ENCODE data around the gene SLC16A9. TPM values are rescaled to one million over a fixed set of nuclear protein-coding genes. Genes with fewer than 3 reads are reported as not detected.

SLC16A9 gene
- polyA plus RNA-seq, 1 of the 3 experiments (the other 2 are of a cell fraction), result 4.7 TPM

GRCh38 chr10:59618666-59619065 lies 91.0 kb downstream of the SLC16A9 start:
- DNase-seq, result no peak
- POLR2A ChIA-PET, result no interaction called here
- TF ChIP-seq GABPA (IDR thresholded peaks at IDR 0.05; ENCODE audit: low read depth), result no peak
- no peak for TF ChIP-seq EP300 (IDR thresholded peaks at IDR 0.05; ENCODE audit: borderline replicate concordance in 1 of 2, low read depth in 1 of 2, low read length in 1 of 2)
- no peak for TF ChIP-seq CTCF (IDR thresholded peaks at IDR 0.05)
- TF ChIP-seq RFX5 (IDR thresholded peaks at IDR 0.05; ENCODE audit: low read length), result no peak
- TF ChIP-seq GATA2 (CRISPR knock-in tag; IDR thresholded peaks at IDR 0.05), result no peak
- TF ChIP-seq FOXM1 (IDR thresholded peaks at IDR 0.05; ENCODE audit: low read depth), result no peak
- TF ChIP-seq TCF12 (IDR thresholded peaks at IDR 0.05), result no peak
- TF ChIP-seq ZBTB33 (IDR thresholded peaks at IDR 0.05; ENCODE audit: borderline replicate concordance, low read depth), result no peak
- no peak for TF ChIP-seq FOSL2 (IDR thresholded peaks at IDR 0.05; ENCODE audit: borderline replicate concordance, low read depth)
- TF ChIP-seq PBX3 (IDR thresholded peaks at IDR 0.05), result no peak
- TF ChIP-seq SIN3A (IDR thresholded peaks at IDR 0.05; ENCODE audit: borderline replicate concordance, low read depth, low read length), result no peak
- TF ChIP-seq POLR2AphosphoS5 (IDR thresholded peaks at IDR 0.05; ENCODE audit: low read depth, low read length), result no peak
- TF ChIP-seq NFIC (IDR thresholded peaks at IDR 0.05; ENCODE audit: borderline replicate concordance), result no peak
- TF ChIP-seq CHD2 (IDR thresholded peaks at IDR 0.05; ENCODE audit: low read length, partially characterized antibody), result no peak
- no peak for TF ChIP-seq YY1 (IDR thresholded peaks at IDR 0.05; ENCODE audit: low read depth)
- no peak for TF ChIP-seq TEAD4 (IDR thresholded peaks at IDR 0.05; ENCODE audit: borderline replicate concordance, insufficient read depth)
- TF ChIP-seq MAX (IDR thresholded peaks at IDR 0.05; ENCODE audit: low read depth), result no peak
- no peak for TF ChIP-seq REST (IDR thresholded peaks at IDR 0.05; ENCODE audit: low read depth, low read length)
- TF ChIP-seq FOXJ3 (CRISPR knock-in tag; IDR thresholded peaks at IDR 0.05), result no peak
- no peak for TF ChIP-seq USF1 (IDR thresholded peaks at IDR 0.05; ENCODE audit: borderline replicate concordance, low read depth)
- H3K36me3 ChIP-seq (replicated peaks in 1 of 2; ENCODE audit: control insufficient read depth in 1 of 2, insufficient read depth in 2 of 2, low read length in 1 of 2), result no peaks in the 10 kb centered on the region
- H3K4me3 ChIP-seq (ENCODE audit: low read depth in 2 of 2, low read length in 1 of 2), result no peak overlapping the region
- H3K4me1 ChIP-seq (ENCODE audit: control insufficient read depth in 1 of 2, insufficient read depth in 2 of 2, low read depth in 1 of 2, low read length in 1 of 2), result no peaks in the 10 kb centered on the region
- H2AFZ ChIP-seq (ENCODE audit: low read depth), result no peak overlapping the region
- 77% methylated on average over 4 of the region's 4 CpGs for WGBS (ENCODE audit: low lambda C conversion rate)
- no peaks in the 10 kb centered on the region for H3K9me2 ChIP-seq
- H3K4me2 ChIP-seq, result no peak overlapping the region
- no peaks in the 10 kb centered on the region for H3K79me2 ChIP-seq (ENCODE audit: insufficient read depth)
- CTCF ChIA-PET, result interaction anchor here (0.8 to 1.6 kb wide), 4 partner anchors 8 to 38 kb away, joined by 3 to 5 read pairs (median 4); no protein-coding TSS in a partner anchor
- H3K27ac ChIP-seq (ENCODE audit: low read depth in 2 of 2, low read length in 1 of 2), result no peak overlapping the region
- no peaks in the 10 kb centered on the region for H3K27me3 ChIP-seq (ENCODE audit: insufficient read depth)
- H3K9me3 ChIP-seq, result no peaks in the 10 kb centered on the region
- H3K9ac ChIP-seq, result no peak overlapping the region
- H3F3A ChIP-seq (replicated peaks; ENCODE audit: insufficient read depth), result no peaks in the 10 kb centered on the region
- no peaks in the 10 kb centered on the region for H4K20me1 ChIP-seq (ENCODE audit: insufficient read depth)
